NK-92 (cell line): ENCODE results near the gene ABCF3.

Experiments
- DNase-seq: peaks from one replicate; lab custom pipeline; 2025; ENCODE audit not compliant: unreplicated experiment; lab: John Stamatoyannopoulos, UW

The ABCF3 gene

DNA sequence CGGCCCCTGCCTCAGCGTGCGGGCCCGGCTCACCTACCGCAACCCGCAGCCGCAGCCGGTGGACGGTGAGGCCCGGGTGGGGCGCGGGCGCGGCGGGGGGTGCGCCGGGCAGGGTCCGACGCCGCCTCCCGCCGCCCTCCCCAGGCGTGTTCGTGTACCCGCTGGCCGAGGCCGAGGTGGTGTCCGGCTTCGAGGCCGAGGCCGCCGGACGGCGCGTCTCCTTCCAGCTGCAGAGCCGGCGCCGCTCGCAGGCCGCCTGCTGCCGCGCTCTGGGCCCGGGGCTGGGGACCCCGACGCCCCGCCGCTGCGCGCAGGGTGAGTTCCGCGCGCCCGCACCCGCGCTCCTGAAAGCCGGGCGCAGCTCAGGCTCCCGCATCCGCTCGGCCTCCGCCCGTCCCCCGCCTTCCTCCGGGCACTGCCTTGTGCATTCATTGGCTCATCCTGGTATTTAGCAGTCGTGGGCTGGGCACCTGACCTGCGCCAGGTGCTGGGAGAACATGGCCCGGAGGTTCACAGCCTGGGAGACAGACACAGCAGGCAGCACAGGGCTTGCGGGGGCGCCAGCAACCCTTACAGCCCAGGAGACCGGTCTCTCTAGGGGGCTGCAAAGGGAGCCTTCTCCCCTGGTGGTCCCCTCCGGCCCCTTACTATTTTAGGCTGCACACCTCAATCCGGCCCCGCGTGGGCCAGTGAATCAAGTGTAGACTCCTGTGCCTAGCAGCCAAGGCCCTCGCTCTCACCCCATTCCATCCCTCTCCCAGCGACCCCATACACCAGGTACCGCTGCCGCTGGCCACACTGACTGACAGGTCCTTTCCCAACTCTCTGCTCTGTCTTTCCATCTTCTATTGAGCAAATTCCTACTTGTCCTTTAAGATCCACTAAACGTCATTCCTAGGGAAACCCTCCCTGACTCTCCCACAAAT is 44.9 kb downstream of the ABCF3 start:
- DNase-seq, result no peak

DNA sequence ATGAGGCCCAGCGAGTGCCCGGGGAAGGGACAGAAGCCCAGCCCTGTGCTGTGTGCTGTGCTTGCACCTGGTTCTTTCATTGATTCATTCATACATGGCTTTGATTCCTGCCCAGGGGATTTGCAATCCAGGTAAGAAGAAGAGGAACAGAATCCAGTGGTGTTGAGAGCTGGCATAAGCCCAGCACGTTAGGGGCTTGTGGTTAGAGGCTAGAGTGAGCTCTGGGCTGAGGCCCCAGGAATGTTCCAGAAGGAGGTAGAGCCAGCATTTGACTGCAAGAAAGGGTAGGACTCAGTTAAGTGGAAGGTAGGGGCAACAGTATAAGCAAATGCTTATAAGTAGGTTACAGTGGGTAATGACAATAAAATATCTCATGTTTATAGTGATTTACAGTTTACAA is 45.7 kb downstream of the ABCF3 start:
- DNase-seq, result no peak

DNA sequence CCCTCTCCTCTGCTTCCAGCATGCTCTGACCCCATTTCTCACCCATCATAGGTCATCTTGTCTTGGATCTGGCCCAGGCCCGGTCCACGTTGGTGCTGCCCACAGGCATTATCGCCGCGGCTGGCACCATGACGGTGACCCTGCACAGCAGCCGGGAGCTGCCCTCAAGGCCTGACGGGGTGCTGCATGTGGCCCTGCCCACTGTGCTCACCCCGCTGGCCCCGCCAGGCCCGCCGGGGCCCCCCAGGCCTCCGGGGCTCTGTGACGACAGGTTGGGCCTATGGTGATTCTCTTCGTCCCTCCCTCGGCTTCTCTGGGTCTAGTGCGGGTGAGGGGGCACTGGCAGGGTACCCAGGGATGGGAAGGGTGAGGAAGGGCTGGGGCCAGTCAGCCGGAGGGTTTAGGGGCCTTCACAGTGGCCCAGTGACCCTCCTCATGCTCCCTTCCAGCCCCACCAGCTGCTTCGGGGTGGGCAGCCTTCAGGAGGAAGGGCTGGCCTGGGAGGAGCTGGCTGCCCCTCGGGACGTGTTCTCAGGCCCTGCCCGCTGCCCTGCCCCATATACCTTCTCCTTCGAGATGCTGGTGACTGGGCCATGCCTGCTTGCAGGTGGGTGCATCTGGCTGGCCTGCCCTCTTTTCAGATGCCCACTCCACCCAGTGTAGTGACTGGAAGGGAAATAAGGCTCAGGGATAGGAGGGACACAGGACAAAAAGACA is 47.3 kb downstream of the ABCF3 start:
- no peak for DNase-seq

DNA sequence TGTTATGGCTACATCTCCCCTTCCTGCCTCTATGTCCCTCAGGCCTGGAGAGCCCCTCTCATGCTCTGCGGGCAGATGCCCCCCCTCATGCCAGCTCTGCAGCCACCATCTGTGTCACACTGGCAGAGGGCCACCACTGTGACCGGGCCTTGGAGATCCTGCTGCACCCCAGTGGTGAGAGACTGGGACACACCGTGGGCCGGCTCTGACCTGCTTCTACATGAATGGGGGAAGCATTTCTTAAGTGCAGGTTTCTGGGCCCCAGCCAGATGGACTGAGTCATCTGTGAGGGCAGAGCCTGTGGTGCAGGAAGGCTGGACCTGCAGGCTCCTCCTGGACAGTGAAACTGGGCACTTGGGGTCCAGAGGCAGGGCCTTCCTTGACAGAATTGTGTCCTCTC is 48.2 kb downstream of the ABCF3 start:
- no peak for DNase-seq

DNA sequence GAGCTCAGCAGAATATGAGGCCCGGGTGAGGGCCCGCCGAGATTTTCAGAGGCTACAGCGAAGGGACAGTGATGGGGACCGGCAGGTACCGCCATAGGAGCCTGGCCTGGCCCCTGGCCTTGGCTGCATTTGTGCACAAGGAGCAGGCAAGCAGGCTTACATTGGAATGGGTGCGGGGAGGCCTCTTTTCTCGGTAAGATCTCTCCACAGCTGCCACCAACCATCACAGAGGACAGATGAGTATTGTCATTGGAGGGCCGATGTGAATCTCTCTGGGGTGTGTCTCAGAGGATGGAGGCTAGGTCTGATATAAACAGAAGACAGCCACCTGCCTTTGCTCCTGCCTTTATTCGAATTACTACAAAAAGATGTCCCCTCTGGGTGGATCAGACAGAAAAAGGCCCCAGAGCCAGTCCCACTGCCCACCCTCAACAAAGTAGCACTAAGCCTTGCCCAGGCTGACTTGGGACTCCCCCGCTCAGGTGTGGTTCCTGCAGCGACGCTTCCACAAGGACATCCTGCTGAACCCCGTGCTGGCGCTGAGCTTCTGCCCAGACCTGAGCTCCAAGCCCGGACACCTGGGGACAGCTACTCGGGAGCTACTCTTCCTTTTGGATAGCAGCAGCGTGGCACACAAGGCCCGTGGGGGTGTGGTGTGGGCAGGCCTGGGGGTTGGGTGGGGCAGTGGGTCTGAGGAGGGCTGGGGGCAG is 48.8 kb downstream of the ABCF3 start:
- DNase-seq, result no peak

DNA sequence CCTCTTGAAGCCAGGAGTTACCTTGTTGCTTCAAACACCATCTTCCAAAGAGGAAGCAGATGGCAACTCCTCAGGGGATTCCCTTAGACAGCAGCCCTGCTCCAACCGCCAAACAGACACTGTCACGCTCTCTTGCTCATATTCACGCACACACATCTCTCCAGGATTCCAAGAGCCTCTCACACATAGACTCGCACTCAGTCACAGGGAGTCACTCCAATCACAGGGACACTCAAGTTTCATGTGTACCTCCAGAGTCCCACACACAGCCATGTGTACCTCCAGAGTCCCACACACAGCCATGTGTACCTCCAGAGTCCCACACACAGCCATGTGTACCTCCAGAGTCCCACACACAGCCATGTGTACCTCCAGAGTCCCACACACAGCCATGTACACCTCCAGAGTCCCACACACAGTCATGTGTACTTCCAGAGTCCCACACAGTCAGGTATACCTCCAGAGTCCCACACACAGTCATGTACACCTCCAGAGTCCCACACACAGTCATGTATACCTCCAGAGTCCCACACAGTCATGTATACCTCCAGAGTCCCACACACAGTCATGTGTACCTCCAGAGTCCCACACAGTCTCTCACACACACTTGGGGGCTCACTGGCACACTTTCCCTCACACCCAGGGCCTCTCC is 49.5 kb downstream of the ABCF3 start:
- no peak for DNase-seq

DNA sequence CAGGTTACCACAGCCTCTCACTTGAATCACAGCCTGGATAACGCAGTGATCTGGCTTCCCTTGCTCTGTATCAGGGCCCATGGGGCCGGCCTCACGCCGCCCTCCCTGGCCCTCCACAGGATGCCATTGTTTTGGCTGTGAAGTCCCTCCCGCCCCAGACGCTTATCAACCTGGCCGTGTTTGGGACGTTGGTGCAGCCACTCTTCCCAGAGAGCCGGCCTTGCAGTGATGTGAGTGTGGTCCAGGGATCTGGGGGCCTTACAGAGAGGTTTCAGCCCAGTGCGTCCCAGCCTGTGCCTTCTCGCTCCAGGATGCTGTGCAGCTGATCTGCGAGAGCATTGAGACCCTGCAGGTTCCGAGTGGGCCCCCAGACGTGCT is 50.0 kb downstream of the ABCF3 start:
- DNase-seq, result no peak

DNA sequence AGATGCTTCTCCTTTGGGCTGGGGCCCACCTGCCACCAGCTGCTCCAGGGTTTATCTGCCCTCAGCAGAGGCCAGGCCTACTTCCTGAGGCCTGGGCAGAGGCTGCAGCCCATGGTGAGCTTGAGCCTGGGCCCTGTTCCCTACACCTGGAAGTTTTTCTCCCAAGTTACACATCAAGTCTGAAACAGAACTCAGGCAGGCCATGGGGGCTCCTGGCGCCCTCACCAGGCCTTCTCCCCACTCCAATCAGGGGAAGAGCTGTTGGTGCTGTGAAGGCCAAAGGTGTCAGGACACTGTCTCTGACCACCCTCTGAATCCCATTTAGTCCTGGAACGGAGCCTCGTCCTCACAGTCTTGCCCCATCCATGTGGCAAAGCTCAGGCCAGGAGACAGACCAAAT is 50.6 kb downstream of the ABCF3 start:
- no peak for DNase-seq

DNA sequence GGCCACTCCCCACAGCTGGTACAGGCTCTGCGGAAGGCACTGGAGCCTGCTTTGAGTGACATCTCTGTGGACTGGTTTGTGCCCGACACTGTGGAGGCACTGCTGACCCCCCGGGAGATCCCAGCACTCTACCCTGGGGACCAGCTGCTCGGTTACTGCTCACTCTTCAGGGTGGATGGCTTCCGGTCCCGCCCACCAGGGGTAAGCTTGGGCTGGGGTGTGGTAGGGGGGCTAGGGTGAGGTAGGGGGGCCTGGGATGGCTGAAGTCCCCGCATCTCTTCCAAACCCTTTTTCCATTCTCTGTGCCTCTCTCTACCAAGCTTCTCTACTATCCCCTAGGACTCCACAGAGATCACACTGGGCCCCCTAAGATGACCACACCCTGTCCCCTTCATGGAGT is 51.2 kb downstream of the ABCF3 start:
- DNase-seq, result no peak

DNA sequence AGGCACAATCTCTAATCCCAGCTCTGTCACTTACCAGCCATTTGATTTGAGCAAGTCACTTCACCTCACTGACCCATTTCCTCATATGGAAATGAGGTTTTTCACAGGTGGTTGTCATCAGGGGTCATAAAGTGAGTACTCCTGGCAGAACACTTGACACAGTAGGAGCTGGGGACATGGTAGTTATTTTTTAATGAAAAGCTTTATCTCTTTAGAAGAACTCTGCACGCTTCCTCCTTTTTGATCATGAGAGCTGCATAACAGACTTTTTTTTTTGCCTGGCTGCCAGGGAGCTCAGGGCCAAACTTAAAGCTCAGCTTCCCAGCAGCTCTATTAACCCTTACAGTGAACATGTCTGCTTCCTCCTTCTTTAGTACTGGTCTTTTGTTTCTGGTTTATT is 51.8 kb downstream of the ABCF3 start:
- no peak for DNase-seq

DNA sequence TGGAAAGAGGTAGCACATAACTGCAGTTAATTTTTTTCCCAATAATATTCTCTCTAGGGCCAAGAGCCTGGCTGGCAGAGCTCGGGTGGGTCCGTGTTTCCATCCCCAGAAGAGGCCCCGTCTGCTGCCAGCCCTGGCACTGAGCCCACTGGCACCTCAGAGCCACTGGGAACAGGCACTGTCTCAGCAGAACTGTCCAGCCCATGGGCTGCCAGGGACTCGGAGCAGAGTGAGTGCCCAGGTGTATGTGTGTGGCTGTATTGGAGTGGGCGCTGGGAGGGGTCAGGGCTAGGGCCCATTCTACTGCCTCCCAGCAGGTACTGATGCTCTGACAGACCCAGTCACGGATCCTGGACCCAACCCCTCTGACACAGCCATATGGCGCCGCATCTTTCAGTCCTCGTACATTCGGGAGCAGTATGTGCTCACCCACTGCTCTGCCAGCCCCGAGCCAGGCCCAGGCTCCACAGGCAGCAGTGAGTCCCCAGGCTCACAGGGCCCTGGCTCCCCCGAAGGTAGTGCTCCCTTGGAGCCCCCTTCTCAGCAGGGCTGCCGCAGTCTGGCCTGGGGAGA is 52.3 kb downstream of the ABCF3 start:
- DNase-seq, result no peak

DNA sequence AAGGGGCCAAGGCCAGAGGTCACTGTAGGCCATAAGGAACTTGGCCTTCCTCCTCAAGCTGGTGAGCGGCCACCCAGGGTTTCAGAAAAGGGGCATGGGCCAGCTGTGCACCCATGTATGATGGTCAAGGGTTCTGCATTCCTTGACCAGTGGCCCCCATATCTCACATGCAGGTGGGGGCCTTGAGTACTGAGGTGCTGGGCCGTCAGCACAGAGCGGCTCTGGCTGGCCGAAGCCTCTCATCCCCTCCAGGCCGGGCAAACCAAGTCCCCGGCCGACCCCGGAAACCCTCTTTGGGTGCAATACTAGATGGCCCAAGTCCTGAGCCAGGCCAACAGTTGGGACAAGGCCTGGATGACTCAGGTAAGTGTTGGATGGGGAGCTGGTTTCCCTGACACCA is 53.2 kb downstream of the ABCF3 start:
- no peak for DNase-seq

DNA sequence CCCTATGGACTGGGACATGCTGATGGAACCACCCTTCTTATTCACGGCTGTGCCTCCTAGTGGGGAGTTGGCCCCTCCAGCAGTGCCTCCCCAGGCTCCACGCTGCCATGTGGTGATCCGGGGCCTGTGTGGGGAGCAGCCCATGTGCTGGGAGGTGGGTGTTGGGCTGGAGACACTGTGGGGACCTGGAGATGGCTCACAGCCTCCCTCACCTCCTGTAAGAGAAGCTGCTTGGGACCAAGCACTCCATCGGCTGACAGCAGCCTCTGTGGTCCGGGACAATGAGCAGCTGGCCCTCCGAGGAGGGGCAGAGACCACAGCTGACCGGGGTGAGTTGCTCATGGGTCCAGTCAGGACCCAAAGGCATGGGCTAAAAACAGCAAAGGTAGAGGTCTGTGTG is 53.7 kb downstream of the ABCF3 start:
- no peak for DNase-seq

DNA sequence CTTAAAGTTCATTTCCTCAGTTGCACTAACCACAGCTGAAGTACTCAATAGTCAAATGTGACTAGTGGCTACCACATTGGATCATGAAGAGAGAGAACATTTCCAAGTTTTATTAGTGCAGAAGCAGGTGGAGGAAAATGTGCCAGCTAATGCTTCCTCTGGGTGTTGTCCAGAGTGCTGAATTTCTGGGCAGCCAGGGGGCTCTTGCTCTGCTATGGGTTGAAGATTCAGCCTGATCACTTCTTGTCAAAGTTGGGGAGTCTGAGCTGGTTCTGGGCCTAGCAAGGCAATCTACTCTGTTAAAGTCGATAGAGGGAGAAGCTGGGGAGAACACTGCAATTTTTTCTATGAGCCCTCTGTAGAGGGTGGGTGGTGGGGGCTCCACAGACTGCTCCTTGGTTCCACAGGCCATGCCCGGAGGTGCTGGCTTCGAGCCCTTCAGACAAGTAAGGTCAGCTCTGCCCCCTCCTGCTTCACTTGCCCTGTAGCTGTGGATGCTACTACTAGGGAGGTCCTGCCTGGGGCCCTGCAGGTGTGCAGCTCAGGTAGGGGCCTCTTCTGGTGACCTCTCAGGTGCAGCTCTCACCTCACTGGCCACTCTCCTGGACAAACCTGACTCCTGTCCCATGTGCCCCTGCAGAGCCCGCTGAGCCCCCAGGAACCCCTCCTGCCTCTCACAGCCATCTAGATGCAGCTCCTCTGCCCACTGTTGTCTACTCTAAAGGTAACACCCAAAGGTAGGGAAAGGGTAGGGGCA is 54.6 kb downstream of the ABCF3 start:
- DNase-seq, result no peak

DNA sequence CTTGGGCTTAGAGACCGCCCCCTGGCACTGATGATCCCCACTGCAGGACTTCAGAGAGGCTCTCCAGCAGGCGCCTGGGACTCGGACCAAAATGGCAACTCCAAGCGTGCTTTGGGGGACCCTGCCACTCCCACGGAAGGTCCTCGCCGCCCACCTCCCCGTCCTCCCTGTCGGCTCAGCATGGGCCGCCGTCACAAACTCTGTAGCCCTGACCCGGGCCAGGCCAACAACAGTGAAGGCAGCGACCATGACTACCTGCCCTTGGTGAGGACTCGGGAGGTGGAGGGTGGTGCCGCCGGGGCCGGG is 55.1 kb downstream of the ABCF3 start:
- DNase-seq, result no peak

DNA sequence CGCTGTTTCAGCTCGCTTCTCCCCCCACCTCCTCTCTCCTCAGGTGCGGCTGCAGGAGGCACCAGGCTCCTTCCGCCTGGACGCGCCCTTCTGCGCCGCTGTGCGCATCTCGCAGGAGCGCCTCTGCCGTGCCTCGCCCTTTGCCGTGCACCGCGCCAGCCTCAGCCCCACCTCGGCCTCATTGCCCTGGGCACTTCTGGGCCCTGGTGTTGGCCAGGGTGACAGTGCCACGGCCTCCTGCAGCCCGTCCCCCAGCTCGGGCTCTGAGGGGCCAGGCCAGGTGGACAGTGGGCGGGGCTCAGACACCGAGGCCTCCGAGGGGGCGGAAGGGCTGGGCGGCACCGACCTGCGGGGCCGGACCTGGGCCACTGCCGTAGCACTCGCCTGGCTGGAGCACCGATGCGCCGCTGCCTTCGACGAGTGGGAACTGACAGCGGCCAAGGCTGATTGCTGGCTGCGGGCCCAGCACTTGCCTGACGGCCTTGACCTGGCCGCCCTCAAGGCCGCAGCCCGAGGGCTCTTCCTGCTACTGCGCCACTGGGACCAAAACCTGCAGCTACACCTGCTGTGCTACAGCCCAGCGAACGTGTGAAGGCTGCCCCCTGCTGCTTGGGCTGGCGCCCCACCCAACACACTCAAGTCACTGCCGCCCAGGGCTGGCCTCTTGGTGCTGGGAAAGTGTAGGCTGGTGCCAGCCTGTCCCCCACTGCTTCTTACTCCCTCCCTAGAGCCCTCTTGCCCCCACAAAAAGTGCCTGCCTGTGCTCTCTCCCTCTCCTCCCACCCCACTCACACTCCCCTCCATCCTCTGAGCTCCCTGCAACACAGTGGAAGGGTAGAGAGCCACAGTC is 55.7 kb downstream of the ABCF3 start:
- DNase-seq, result no peak

DNA sequence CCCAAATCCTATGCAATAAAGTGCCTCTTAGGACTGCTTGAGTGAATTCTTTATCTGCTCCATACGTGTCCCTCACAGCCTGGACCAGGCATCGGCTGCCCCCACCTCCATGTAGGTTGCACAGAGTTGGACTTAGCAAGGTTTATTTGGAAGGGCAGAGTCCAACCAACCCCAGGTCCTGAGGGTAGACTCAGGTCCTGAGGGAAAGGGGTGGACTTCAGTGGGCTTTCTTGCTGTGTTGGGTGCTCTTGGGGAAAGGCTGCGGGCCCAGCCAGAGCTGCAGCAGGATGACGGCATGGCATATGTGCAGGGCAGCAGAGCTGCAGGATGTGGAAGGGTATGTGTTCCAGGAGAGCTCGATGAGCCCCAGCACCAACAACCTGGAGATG is 56.3 kb downstream of the ABCF3 start:
- no peak for DNase-seq
